ENCODE results near the gene RGS1.
A peak's percentile ranks its signal among the peaks of the same experiment; 100 is the strongest.

The RGS1 gene

GRCh38 chr1:192584866-192585265, 9.3 kb downstream of the RGS1 start:
- no peak for DNase-seq

GRCh38 chr1:192587386-192588266, 12.1 kb downstream of the RGS1 start:
- no peak for DNase-seq

- DNase-seq: no peak
Observed at GRCh38 chr1:192588546-192588945, 13.0 kb downstream of the RGS1 start.

GRCh38 chr1:192589813-192590212, 14.2 kb downstream of the RGS1 start:
- no peak for DNase-seq

GRCh38 chr1:192592517-192592916, 16.9 kb downstream of the RGS1 start:
- DNase-seq: no peak

GRCh38 chr1:192592981-192593708, 17.6 kb downstream of the RGS1 start:
- no peak for DNase-seq

- DNase-seq: no peak
Observed at GRCh38 chr1:192595299-192595698, 19.7 kb downstream of the RGS1 start.

- DNase-seq: no peak
Observed at GRCh38 chr1:192598589-192598988, 23.0 kb downstream of the RGS1 start.

- no peak for DNase-seq
Observed at GRCh38 chr1:192600275-192600674, 24.7 kb downstream of the RGS1 start.

GRCh38 chr1:192601143-192601542, 25.6 kb downstream of the RGS1 start:
- no peak for DNase-seq

- DNase-seq: no peak
Observed at GRCh38 chr1:192601567-192601966, 26.0 kb downstream of the RGS1 start.

- DNase-seq: no peak
Observed at GRCh38 chr1:192602757-192603156, 27.2 kb downstream of the RGS1 start.

GRCh38 chr1:192603218-192603787, 27.7 kb downstream of the RGS1 start:
- DNase-seq: no peak

GRCh38 chr1:192604979-192605620, 29.5 kb downstream of the RGS1 start:
- DNase-seq: no peak

GRCh38 chr1:192608671-192609070, 33.1 kb downstream of the RGS1 start:
- DNase-seq: no peak

- peak; percentile 46 for DNase-seq
Observed at GRCh38 chr1:192609110-192610079, 33.8 kb downstream of the RGS1 start.

- DNase-seq: no peak
Observed at GRCh38 chr1:192610112-192610889, 34.7 kb downstream of the RGS1 start.

- DNase-seq: no peak
Observed at GRCh38 chr1:192615055-192615454, 39.5 kb downstream of the RGS1 start.

- DNase-seq: no peak
Observed at GRCh38 chr1:192620071-192620635, 44.6 kb downstream of the RGS1 start.

- DNase-seq: no peak
Observed at GRCh38 chr1:192626366-192627179, 51.0 kb downstream of the RGS1 start.
